ENCODE data around the gene SLC18A2. TPM values are rescaled to one million over a fixed set of nuclear protein-coding genes. Genes with fewer than 3 reads are reported as not detected.

Gene SLC18A2
- total and polyA plus RNA-seq, 10 of the 15 experiments (the other 5 are each of a cell fraction or from before 2014, with no cell fraction given), result 0.06 to 1.1 (median 0.25) TPM; not detected in 5

GRCh38 chr10:117268258-117268657 is 27.3 kb downstream of the SLC18A2 start (continued):
- TF ChIP-seq, protein P1, sequence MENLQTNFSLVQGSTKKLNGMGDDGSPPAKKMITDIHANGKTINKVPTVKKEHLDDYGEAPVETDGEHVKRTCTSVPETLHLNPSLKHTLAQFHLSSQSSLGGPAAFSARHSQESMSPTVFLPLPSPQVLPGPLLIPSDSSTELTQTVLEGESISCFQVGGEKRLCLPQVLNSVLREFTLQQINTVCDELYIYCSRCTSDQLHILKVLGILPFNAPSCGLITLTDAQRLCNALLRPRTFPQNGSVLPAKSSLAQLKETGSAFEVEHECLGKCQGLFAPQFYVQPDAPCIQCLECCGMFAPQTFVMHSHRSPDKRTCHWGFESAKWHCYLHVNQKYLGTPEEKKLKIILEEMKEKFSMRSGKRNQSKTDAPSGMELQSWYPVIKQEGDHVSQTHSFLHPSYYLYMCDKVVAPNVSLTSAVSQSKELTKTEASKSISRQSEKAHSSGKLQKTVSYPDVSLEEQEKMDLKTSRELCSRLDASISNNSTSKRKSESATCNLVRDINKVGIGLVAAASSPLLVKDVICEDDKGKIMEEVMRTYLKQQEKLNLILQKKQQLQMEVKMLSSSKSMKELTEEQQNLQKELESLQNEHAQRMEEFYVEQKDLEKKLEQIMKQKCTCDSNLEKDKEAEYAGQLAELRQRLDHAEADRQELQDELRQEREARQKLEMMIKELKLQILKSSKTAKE (IDR thresholded peaks at IDR 0.05; ENCODE audit: low read depth, poor library complexity, severe bottlenecking), result no peak
- TF ChIP-seq ATF7 (IDR thresholded peaks at IDR 0.05; ENCODE audit: low read depth), result no peak
- TF ChIP-seq HDAC6 (IDR thresholded peaks at IDR 0.05; ENCODE audit: unreplicated experiment), result no peak
- no peak for TF ChIP-seq CTCF (IDR thresholded peaks at IDR 0.05 in 2 of 3, conservative IDR thresholded peaks at IDR 0.05 in 1 of 3; ENCODE audit: control insufficient read depth in 2 of 3, extremely low read depth in 1 of 3, insufficient read depth in 1 of 3, low read depth in 3 of 3, low read length in 3 of 3)
- TF ChIP-seq BMI1 (IDR thresholded peaks at IDR 0.05; ENCODE audit: borderline replicate concordance), result no peak
- TF ChIP-seq FOXK2 (IDR thresholded peaks at IDR 0.05), result no peak
- no peak for TF ChIP-seq PRDM15 (CRISPR knock-in tag; IDR thresholded peaks at IDR 0.05)
- no peak for TF ChIP-seq LARP7 (IDR thresholded peaks at IDR 0.05)
- TF ChIP-seq, protein P2, sequence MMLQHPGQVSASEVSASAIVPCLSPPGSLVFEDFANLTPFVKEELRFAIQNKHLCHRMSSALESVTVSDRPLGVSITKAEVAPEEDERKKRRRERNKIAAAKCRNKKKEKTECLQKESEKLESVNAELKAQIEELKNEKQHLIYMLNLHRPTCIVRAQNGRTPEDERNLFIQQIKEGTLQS (IDR thresholded peaks at IDR 0.05; ENCODE audit: borderline replicate concordance, extremely low read depth, low read depth, low read length), result no peak
- no peak for TF ChIP-seq STAT3 (IDR thresholded peaks at IDR 0.05; ENCODE audit: low read depth, low read length)
- no peak for TF ChIP-seq FOXM1 (IDR thresholded peaks at IDR 0.05; ENCODE audit: low read depth, low read length)

All from GM12878 (cell line).